Measurements from ENCODE around the gene LCE1A.
A peak's percentile ranks its signal among the peaks of the same experiment; 100 is the strongest.

Gene LCE1A

DNA sequence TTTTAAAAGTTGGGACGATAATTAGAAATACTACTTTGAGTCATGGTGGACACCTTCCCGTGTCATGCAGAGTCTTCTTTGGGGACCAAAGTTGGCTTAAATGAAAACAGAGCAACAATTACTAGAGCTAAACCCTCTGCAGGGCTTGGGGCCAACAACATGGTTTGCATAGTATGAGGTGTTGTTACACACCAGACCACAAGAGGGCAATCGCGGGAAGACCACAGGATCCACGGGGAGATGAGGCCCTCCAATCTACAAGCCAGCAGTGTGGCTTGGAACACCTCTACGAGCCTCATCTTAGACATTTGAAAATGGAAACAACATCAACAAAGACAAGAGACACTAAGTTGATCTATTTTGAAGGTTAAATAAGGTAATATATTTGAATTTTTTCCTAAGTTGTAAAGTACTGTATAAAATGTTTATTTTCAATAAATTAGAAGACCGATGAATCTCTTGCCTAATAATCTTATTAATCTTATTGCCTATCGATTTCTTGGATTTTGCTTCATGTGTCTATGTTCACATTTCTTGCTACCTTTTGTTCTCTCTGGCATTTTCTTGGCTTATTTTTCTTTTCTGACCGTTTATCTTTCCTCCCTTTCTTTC is 42.6 kb downstream of the LCE1A start:
- peak in 2 of 3 donors; percentile 5 to 26 for DNase-seq (ENCODE audit: low read depth in 3 of 3, low spot score in 1 of 3)

DNA sequence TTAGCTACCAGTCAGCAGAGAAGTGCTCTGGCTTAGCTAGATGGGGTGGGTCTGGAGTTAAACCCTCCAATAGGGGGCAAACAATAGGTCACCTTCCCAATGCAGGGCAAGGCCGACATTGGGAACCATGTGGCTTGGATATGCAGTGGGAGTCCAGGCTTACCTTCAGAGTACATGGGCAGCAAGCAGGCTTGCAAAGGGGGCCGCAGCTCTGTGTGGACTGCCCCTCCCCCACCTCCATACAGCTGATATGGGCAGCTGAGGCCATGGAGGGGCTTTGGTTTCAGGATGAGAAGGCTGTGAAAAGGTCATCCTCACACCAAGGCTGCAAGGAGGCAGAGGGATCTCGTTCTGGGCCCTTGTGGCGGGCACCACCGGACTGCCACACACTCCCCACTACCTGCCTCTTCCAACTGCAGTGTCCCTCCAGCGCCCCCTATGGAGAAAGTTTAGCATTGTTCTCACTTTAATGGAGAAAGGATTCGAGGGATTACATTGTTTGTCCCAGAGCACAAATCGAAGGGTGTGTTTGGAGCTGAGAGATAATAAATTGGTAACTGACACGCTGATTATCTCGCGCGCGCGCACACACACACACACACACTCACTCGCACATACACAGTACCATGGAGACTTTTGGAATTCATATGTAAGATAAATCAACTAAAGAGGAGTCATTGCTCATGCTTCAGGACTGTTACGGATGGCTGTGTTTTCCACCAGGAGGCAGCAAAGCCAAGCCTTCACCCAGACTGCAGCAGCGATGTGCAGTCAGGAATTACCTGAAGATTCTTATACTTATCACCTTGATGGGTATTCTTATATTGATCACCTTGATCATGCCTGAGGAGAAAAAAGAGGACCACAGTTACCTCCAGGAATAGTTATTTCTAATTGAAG is 43.8 kb downstream of the LCE1A start:
- DNase-seq (ENCODE audit: low read depth in 3 of 3, low spot score in 1 of 3), result no peak

DNA sequence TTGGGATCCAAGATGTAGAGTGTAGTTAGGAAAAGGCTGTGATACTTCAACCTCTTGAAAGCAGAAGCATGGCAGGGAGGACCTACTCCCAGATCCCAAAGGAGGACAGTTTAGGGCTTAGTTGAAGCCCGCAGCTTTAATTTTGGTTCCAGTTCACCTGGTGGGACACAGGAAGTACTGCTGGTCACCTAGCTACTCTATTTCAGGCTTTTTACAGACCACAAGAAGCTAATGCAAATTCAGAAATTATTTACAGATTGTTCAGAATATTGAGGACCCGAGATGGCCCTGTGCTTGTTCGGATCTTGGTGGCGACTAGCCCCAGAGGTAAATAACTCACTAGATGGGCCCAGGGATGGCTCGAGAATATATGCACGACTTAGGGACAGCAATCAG is 44.5 kb downstream of the LCE1A start:
- no peak for DNase-seq (ENCODE audit: low read depth in 3 of 3, low spot score in 1 of 3)

GRCh38 chr1:152873495-152873894 is 46.2 kb downstream of the LCE1A start:
- no peak for DNase-seq (ENCODE audit: low read depth in 3 of 3, low spot score in 1 of 3)

DNA sequence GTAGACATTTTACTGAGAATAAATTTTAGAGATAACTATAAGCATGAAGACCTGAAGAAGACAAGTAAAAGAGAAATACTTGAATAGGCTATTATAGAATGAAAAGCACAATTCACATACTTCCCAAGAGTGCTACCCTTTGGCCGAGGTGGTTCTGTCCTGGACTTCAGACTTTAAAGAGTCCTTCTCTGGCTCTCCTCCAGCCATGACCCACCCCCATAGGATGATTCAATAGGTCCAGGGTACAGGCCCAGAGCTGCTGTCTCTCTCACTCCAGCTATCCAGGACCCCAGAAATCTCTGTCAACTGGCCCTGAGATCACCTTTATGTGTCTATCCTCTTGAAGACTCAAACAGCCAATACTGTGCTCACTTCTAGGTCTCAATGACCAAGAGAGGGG is 49.6 kb downstream of the LCE1A start:
- no peak for DNase-seq (ENCODE audit: low read depth in 3 of 3, low spot score in 1 of 3)
